ENCODE data around the gene ALG14.
A peak's percentile ranks its signal among the peaks of the same experiment; 100 is the strongest.

The ALG14 gene, protein sequence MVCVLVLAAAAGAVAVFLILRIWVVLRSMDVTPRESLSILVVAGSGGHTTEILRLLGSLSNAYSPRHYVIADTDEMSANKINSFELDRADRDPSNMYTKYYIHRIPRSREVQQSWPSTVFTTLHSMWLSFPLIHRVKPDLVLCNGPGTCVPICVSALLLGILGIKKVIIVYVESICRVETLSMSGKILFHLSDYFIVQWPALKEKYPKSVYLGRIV

DNA sequence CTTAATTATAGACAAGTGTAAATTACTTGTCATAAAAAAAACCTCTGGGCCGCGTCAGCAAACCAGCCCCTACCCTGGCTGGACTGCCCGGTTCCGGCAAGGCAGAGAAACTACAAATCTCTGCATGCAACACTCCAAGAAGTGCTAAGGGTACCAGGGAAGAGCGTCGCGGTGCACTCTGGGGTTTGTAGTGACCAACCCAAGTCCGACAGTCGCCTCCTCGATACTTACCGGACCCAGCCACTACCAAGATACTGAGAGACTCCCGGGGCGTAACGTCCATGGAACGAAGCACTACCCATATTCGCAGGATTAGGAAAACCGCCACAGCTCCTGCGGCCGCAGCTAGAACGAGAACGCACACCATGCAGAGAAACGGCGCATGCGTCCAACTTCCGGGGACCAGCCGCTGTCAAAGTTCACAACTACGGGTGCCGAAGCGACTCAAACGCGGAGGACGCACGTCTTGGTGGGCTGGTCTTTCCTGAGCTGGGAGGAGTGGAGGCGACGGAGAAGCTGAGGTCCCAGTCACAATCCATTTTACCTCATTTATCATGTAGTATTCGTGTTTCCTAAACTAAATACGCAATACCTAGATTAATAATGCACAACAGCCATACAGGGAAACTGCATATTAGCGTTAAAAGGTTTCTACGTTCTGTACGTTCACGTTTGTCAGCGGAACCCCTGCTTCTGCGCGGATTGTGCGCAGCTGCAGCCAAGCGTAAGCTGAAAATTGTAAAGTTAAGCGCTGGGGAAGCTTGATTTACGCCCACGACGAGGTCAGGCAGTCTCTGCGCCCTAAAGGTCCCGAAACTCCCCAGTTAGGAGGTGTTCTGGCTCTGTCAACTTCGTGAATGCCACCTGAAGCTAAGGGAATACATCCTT lies at the start of gene ALG14:
ALG14 (minus strand) TSS at position 420 of the 888 bp plus-strand sequence; CDS start at position 367, 53 bp downstream.
- H3K9me3 ChIP-seq (ENCODE audit: severe bottlenecking) = no peaks in the 10 kb centered on the region
- H3K4me3 ChIP-seq (ENCODE audit: severe bottlenecking) = peak within 1 kb of the TSS; percentile 73
- no peaks in the 10 kb centered on the region for H3K36me3 ChIP-seq (ENCODE audit: low read depth)
- peak within 1 kb of the TSS; percentile 55 for H3K27ac ChIP-seq (ENCODE audit: poor library complexity, severe bottlenecking)
- no peaks in the 10 kb centered on the region for H3K27me3 ChIP-seq (ENCODE audit: insufficient read depth, poor library complexity, severe bottlenecking)
- ATAC-seq (ENCODE audit: low read depth) (peak; percentile 99), DNase-seq (ENCODE audit: low spot score) (peak; percentile 94)
- H3K4me1 ChIP-seq (ENCODE audit: insufficient read depth, poor library complexity, severe bottlenecking) = no peaks in the 10 kb centered on the region
- no peak for TF ChIP-seq CTCF (IDR thresholded peaks at IDR 0.05; ENCODE audit: poor library complexity, severe bottlenecking)

DNA sequence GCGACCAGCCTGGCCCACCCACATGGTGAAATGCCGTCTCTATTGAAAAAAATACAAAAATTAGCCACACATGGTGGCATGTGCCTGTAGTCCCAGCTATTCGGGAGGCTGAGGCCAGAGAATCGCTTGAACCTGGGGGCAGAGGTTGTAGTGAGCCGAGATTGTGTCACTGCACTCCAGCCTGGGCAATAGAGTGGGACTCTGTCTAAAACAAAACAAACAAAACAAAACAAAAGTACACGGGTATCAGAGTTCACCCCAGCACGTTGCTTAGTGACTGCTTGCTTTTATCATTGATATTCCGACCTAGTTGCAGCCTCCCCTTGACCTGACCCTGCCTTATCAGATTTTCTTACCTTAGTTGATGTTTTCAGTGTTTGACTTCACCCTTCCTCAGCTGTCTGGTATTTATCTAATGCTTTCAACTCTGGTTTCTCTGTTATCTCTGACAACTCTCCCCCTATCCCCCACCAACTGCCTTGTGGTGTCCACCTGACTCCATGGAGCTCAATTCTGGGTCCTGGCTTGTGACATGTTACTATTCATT lies 49.5 kb upstream of the ALG14 start:
- Histone ChIP-seq H3K36me3 (ENCODE audit: low read depth) (no peaks in the 10 kb centered on the region), H3K9me3 (ENCODE audit: severe bottlenecking) (no peaks in the 10 kb centered on the region), H3K4me3 (ENCODE audit: severe bottlenecking) (no peak overlapping the region), H3K4me1 (ENCODE audit: insufficient read depth, poor library complexity, severe bottlenecking) (no peaks in the 10 kb centered on the region), H3K27me3 (ENCODE audit: insufficient read depth, poor library complexity, severe bottlenecking) (peaks cover 9% of the 10 kb centered on the region), H3K27ac (ENCODE audit: poor library complexity, severe bottlenecking) (no peak overlapping the region)
- DNase-seq (ENCODE audit: low spot score) (no peak), ATAC-seq (ENCODE audit: low read depth) (no peak)
- no peak for TF ChIP-seq CTCF (IDR thresholded peaks at IDR 0.05; ENCODE audit: poor library complexity, severe bottlenecking)

GRCh38 chr1:95119273-95119672 lies 46.5 kb upstream of the ALG14 start:
- ATAC-seq (ENCODE audit: low read depth) = no peak
- DNase-seq (ENCODE audit: low spot score) = no peak
- Histone ChIP-seq H3K4me3 (ENCODE audit: severe bottlenecking) (no peak overlapping the region), H3K36me3 (ENCODE audit: low read depth) (no peaks in the 10 kb centered on the region), H3K27me3 (ENCODE audit: insufficient read depth, poor library complexity, severe bottlenecking) (peaks cover 9% of the 10 kb centered on the region), H3K9me3 (ENCODE audit: severe bottlenecking) (no peaks in the 10 kb centered on the region), H3K27ac (ENCODE audit: poor library complexity, severe bottlenecking) (no peak overlapping the region), H3K4me1 (ENCODE audit: insufficient read depth, poor library complexity, severe bottlenecking) (no peaks in the 10 kb centered on the region)
- no peak for TF ChIP-seq CTCF (IDR thresholded peaks at IDR 0.05; ENCODE audit: poor library complexity, severe bottlenecking)

GRCh38 chr1:95118710-95119109 lies 46.0 kb upstream of the ALG14 start:
- no peak overlapping the region for H3K4me3 ChIP-seq (ENCODE audit: severe bottlenecking)
- no peaks in the 10 kb centered on the region for H3K4me1 ChIP-seq (ENCODE audit: insufficient read depth, poor library complexity, severe bottlenecking)
- no peaks in the 10 kb centered on the region for H3K9me3 ChIP-seq (ENCODE audit: severe bottlenecking)
- ATAC-seq (ENCODE audit: low read depth) (no peak), DNase-seq (ENCODE audit: low spot score) (no peak)
- H3K36me3 ChIP-seq (ENCODE audit: low read depth) = no peaks in the 10 kb centered on the region
- H3K27ac ChIP-seq (ENCODE audit: poor library complexity, severe bottlenecking) = no peak overlapping the region
- no peak for TF ChIP-seq CTCF (IDR thresholded peaks at IDR 0.05; ENCODE audit: poor library complexity, severe bottlenecking)
- peaks cover 9% of the 10 kb centered on the region for H3K27me3 ChIP-seq (ENCODE audit: insufficient read depth, poor library complexity, severe bottlenecking)
